8988T (cell line): ENCODE data around the gene STK11IP.

Experiments used
- DNase-seq: peaks from one replicate; pipeline ENCODE4 v3.0.0; 2011

The STK11IP gene, protein sequence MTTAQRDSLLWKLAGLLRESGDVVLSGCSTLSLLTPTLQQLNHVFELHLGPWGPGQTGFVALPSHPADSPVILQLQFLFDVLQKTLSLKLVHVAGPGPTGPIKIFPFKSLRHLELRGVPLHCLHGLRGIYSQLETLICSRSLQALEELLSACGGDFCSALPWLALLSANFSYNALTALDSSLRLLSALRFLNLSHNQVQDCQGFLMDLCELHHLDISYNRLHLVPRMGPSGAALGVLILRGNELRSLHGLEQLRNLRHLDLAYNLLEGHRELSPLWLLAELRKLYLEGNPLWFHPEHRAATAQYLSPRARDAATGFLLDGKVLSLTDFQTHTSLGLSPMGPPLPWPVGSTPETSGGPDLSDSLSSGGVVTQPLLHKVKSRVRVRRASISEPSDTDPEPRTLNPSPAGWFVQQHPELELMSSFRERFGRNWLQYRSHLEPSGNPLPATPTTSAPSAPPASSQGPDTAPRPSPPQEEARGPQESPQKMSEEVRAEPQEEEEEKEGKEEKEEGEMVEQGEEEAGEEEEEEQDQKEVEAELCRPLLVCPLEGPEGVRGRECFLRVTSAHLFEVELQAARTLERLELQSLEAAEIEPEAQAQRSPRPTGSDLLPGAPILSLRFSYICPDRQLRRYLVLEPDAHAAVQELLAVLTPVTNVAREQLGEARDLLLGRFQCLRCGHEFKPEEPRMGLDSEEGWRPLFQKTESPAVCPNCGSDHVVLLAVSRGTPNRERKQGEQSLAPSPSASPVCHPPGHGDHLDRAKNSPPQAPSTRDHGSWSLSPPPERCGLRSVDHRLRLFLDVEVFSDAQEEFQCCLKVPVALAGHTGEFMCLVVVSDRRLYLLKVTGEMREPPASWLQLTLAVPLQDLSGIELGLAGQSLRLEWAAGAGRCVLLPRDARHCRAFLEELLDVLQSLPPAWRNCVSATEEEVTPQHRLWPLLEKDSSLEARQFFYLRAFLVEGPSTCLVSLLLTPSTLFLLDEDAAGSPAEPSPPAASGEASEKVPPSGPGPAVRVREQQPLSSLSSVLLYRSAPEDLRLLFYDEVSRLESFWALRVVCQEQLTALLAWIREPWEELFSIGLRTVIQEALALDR

DNA sequence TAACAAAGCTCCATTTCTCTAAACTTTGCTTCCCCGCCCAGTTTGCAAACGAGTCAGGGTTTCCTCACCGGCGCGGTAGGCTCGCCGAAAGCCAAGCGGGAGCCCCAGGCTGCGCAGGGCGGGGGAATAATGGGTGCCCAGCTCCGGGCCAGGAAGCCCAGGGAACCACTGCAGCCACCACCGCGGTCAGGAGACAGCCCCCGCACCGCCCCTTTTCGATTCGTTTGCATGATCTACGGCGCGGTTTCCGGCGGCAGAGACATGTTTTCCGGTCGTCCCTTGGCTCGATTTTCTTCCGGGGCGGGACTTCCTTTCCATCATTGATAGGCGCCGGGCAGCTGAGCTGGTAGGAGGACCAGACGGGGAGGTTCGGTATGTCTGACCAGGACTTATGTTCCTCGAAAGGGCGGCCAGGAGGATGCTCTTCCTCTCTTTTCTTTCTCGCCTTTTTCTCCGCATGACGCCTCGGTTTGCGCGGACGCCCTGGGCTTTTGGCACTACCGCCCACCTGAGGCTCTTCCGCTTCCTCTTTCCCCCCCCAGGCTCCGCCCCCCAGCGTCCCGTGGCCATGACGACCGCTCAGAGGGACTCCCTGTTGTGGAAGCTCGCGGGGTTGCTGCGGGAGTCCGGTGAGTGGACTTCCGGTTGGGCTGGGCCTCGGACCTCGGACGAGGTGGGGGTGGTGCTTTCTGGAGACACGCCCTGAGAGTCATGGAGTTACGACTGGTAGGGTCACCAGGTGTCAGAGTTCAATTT lies at the start of gene STK11IP:
Gene STK11IP, plus strand, starts transcription at position 306 of the 756 bp plus-strand sequence. Its CDS starts 263 bp downstream, at position 569.
- DNase-seq: peak; percentile 94

DNA sequence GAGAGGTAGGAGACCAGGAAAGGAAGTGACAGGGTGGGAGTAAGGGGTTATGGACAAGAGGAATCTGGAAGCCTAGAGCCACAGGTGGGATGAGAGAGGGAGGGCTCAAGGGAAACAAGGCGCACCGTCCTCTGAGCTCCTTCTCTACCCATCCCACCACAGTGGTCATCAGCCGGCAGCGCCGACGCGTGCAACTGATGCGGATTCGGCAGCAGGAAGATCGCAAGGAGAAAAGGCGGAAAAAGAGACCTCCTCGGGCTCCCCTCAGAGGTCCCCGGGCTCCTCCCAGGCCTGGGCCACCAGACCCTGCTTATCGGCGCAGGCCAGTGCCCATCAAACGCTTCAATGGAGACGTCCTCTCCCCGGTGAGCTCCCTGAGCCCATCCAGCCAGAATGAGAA lies 48.7 kb upstream of the STK11IP start:
- no peak for DNase-seq

DNA sequence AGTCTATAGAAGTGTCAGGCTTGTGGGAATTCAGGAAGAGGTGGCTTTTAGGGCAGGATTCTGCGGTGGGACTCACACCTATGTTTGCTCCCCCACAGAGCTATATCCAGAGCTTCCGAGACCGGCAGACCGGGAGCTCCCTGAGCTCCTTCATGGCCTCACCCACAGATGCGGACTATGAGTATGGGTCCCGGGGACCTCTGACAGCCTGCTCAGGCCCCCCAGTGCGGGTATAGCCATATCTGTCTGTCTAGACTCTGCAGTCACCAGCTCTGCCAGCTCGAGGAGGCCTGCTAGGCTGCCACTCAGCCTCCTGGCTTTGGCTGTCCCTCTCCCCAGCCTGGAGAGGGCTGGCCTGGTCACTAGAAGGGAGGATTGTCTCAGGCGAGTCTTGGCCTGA lies 48.0 kb upstream of the STK11IP start:
- DNase-seq: no peak

DNA sequence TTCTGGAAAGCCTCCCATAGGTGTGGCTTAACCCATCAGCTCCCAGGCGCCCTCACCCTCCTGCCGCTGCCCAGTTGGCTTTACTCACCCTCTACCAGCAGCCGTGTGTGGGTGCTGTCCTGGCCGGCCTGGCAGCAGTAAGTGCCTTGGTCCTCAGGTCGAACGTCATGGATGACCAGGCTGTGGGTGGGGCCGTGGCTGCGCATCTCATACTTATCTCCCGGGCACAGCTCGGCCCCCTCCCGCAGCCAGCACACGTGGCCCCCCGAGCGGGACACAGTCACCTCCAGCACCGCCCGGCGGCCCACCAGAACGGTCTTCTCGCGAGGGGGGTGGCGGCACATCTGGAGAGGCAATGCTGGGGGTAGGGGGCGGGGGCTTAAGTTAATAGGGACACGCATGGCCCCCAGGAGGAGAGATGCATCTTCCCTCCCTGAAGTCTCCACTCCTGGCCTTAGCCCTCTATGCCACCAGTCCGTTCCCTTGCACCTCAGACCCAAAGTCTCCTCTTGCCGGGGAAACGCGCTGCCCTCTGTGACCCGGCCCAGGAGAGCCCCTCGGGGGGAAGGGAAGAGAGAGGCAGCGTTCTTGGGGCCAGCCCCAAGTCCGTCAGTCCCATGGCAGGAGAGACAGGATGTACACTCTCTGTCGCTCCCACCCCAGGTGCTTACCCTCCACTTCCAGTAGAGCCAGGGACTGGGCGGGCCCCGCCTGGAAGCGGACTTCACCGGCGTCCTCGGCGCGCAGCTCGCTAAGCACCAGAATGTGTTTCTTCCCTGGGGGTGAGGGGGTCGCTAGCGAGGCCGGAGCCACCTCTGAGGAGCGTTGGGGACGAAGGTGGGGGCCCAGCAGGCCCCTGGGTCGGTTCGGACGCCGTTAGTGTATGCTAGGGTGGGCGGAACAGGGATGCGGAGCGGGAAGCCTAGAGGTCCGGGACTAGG lies 45.9 kb upstream of the STK11IP start:
- peak; percentile 56 for DNase-seq

DNA sequence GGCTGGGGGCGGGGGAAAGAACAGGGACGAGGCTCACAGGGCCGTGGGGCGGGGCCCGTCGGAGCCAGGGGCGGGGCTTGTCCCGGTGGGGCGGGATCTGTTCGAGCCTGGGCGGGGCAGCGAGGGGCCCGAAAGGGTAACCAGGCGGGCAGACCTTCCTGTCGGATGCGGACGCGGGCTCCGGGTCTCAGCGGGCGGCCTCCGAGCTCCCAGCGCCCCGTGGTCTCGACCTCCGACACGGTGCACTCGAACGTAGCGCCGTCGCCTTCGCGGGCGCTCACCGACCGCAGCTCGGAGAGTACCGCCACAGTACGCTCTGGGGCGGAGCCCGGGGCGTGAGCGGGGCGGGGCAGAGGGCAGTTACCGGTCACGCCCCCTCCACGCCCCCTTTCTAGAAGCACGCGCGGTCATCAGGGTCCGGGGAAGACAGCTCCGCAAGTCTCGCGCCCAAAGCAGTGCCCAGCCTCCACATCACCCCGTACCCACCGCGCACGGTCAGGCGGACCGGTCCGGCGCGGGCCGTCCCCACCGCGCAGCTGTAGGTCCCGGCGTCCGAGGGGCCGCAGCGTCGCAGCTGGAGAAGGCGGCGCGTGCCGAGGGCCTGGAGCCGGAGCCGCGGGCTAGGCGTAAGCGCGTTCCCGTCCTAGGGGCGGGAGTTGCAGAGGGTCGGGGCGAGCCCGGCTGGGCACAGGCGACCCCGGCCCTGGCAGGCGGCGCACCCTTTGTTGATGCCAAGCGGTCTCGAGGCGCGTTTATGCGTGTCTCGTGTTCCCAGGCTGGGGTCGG lies 45.1 kb upstream of the STK11IP start:
- DNase-seq: peak; percentile 94

DNA sequence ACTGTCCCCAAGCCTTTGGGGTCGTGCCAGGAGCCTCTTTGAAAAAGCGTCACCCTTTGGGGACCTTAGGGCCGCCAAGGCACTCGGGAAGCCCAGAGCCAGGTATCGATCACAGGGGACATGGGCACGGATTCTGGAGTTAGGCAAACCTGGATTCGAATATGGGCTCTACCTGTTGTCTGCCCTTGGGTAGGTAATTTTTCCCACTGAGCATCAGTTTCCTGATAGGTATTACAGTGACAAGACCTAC lies 44.6 kb upstream of the STK11IP start:
- DNase-seq: no peak

DNA sequence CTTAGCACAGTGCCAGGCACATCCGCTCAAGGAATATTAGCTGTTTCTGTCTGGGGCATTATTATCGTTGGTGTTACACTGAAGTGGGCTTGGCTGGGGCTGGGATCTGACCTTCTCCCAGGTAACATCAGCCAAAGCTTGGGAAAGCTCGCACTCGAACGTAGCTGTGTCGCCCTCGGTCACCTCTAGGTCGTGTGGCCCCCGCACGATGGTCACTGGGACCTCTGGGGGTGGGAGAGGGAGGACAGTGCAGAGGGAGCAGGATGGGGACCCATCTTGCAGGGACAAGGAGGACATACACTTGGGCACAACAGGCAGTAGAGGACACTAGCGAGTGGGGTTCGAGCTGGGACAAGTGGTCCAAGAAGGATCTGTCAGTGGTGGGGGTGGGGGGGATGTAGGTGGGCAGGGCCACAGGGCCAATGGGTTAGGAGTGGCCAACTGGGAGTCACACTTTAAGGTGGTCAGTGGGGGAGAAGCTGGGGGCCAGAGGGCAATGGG lies 44.1 kb upstream of the STK11IP start:
- DNase-seq: no peak

DNA sequence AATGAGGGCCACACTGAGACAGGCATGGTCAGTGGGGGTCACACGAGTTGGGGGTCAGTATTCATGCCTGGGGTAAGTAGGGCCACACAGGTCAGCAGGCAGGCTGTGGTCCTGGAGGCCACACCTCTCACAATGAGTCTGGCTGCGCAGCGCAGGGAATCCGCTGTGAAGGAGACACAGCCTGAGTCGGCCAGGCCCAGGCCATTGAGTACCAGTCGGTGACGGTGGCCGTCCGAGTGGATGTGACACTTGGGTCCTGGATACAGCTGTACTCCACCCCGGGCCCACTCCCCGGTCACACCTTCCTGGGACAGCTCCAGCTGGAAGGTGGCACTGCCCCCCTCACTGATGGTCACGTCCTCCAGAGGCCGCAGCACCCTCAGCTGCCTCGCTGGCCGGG lies 43.3 kb upstream of the STK11IP start:
- DNase-seq: no peak

DNA sequence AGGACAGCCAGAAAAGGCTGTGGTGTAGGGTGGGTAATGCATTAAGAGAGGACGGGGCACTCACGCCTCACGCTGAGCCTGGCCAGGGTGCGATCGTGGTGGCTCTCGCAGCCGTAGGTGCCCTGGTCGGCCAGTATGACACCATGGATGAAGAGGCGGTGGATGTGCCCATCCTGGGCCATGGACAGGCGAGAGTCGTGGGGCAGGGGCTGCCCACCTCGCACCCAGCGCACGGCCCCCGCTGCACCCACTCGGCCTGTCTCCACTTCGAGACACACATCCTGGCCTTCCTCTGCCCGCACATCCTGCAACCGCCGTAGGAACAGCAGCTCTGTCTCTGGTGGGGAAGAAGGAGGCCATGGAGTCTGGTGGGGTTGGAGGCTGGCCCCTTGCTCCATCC lies 41.7 kb upstream of the STK11IP start:
- no peak for DNase-seq

DNA sequence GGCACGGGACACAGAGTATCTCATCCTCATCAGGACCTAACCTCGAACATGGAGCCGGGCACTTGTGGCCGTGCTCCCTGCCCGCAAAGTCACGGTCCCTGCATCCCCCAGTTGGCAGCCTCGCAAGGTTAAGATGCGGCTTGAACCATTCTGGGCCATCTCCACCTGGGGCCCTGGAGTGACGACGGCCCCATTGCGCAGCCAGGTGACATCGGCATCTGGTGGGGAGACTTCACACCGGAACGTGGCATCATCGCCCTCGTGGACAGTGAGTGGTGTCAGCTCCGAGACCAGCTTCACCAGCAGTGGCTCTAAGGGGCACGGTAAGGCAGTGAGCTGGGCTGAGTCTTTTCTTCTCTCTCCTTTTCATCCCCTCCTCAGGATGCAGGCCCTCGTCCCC lies 41.2 kb upstream of the STK11IP start:
- no peak for DNase-seq

DNA sequence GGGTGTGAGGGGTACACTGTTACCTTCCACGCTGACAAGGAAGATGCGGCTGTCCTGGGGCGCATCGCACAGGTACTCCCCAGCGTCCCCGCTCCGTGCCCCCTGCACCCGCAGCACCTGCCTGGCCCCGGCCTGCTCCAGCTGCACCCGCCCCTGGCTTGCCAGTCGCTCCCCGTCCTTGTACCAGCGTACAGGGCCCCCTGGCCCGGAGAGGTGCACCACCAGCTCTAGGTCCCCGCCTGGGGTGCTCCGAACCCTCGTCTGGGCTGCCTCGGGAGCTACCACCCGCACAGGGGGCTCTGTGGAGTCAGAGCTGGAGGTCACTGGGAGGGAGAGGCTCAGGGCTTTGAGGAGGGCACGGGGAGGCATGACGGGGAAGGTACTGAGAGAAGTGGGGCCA lies 40.3 kb upstream of the STK11IP start:
- no peak for DNase-seq

DNA sequence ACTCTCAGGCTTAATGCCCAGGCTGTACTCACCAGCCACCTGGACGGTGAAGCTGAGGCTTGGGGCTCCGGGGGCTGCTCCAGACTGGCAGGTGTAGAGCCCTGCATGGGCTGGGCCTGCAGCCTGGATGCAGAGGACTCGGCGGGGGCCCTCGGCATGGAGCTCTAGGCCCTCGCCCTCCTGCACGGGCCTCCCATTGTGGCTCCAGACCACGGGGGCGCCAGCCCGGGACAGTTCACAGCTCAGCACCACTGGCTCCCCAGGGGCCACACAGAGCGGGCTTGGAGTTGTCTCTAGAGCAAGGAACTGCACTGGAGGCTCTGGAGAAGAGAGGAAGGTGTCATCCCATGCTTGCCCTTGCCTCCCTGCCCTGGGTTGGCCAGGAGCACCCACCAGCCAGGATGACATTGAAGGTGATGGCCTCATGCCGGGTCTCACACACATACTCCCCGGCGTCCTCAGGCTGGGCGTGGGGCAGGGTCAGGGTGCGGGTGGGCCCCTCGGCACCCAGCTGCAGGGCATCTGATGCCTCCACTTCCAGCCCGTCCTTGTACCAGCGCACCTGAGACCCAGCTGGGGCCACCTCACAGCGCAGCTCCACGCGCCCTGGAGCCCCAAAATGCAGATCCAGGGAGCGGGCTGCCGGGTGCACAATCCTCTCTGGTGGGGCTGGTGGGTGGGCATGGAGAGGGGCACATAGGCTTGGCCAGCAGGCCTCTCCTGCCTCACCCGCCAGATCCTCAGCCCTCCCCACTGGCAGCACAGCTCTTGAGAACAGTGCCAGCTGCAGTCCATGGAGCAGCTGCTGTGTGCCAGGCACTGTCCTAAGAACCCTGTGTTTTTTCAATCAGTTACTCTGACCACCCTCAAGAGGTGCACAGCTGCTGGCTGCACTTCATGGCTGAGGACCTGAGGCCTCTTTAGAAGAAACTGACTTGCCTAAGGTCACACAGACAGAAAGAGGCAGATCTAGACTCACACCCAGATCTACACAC lies 39.6 kb upstream of the STK11IP start:
- DNase-seq: no peak

DNA sequence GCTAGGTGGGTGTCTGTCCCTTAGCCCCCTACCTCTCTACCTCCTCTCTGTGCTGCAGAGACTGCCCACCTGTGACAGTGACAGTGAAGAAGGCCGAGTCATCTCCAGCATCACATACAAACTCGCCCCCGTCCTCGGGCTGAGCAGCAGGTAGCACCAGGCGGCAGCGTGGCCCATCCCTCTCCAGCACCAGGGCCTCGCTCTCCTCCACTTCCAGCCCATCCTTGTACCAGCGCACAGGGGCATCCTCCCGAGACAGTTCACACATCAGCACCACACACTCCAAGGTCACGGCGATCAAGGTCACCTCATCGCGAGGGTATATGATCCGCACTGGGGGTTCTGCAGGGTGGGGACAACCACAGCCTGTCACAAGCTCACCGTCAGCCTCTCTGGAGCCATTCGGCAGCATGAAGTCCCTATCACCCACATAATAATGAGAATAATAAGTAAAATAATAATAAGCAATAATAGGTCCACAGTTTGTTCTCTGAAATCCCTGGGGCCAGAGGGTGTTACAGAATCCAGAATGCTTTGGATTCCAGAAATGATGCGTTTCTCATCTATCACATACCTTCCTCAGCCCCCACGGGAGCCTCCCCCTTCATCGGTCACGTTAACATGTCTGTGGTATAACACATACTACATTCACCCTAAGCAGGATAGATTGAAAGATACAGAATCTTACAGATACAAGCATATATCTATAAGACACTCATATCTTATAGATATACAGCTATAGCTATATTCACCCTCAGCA lies 38.3 kb upstream of the STK11IP start:
- DNase-seq: no peak

DNA sequence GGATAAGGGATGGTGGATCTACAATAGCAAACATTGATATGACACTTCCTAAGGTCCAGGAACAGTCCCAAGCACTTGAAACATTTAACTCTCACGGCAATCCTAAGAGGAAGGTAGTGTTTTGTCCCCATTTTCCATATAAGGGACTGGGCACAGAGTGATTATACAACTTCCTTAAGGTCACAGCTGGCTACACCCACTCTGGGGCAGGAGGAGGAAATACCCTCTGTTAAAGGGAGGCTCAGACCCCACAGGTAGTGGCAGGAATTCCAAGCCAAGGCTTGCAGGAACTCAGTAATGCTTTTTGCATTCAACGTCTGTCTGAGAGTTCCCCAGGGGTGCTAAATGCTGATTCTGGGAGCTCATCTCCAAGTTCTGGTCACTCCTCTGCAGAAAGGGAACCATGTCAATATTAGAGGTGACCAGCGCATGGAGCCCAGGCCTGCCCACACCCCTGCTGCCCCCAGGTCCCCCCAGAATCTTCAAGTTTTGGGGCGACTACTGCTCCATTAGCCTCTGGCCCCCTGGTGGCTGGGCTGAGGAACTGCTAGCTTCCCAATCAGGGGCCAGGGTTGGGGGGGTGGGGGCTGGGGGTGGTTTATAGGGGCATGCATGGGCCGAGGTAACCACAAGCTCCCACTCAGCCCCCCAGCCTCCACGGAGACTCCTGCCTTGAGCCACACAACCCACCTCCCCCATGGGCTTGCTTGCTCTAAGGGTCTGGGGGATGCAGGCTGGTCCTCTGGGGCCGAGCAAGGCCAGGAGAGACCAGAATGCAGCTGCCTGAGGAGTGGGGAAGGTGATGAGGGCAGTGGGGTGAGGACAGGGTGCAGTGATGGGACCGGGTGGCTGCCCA lies 37.4 kb upstream of the STK11IP start:
- peak; percentile 76 for DNase-seq

DNA sequence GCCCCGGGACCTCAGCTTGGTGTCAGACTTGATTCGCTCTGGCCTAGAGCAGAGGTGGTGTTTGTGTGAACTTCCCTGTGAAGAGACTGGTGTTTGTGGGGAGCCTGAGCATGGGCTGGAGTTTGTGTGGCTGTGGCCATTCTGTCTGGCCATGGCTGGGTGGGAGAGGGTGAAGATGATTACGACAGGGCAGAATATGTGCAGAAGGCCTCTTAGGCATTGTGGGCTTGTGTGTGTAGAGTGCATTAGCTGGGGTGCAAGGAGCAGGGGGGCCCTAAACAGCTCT lies 36.8 kb upstream of the STK11IP start:
- DNase-seq: no peak

DNA sequence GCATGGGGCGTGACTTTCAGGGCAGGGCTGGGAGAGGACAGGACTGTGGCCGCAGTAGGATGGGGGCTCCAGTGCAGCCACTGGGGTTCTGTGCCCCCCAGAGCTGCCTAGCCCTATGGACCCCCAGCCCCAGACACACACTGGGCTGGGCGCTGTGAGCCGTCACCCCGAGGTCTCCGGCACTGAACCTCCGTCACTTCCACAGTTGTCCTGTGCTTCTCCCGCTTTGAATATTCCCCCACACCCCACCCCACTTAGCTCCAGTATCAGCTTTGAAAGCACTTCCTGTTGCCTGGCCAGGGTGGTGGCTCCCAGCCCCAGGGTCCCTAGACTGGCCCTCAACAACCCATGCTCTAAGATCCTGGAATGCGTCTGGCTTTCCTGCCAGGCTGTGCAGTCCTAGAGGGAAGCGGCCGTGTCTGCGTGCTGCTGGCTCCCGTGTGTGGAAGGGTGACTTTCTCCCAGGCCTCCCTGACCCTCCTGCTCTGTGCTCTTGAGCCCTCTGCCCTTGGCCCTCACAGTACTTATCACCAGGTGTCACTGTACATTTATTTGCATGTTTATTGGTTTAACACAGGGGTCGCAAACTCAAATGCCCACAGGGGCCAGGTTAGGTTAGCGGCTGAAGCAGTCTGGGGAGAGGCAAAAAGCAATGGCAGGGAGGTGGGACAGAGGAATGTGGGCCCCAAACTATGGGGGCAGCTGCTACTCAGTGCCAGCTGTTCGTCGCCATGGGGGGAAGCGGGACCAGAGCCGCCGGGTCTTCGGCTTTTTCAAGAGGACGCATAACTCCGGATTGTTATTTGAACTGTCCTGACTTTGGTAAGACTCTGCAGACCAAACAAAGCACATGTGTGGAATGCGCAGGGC lies 36.2 kb upstream of the STK11IP start:
- DNase-seq: no peak
